Activated naive CD8-positive, alpha-beta T cell (primary cell): Measurements from ENCODE around the gene SYNJ2BP.
"Not testable (repeated sequence)": the region's sequence is repeated elsewhere in the genome, so short reads cannot be mapped to it uniquely, and the experiment has no call there.

Experiments
- H3K27ac Mint-ChIP-seq: one replicate; pipeline ENCODE4 v1.8.0; 2021; ENCODE audit warnings: mixed read lengths
- H3K27me3 Mint-ChIP-seq: one replicate; pipeline ENCODE4 v1.8.0; 2021; ENCODE audit warnings: mixed read lengths
- H3K36me3 Mint-ChIP-seq: one replicate; pipeline ENCODE4 v1.8.0; 2021; ENCODE audit warnings: mixed read lengths
- H3K4me1 Mint-ChIP-seq: one replicate; pipeline ENCODE4 v1.8.0; 2021; ENCODE audit warnings: low read depth, mixed read lengths
- H3K4me3 Mint-ChIP-seq: one replicate; pipeline ENCODE4 v1.8.0; 2021; ENCODE audit warnings: mild to moderate bottlenecking, mixed read lengths
- H3K9me3 Mint-ChIP-seq: one replicate; pipeline ENCODE4 v1.8.0; 2021; ENCODE audit warnings: low read depth, mixed read lengths

The SYNJ2BP gene

DNA sequence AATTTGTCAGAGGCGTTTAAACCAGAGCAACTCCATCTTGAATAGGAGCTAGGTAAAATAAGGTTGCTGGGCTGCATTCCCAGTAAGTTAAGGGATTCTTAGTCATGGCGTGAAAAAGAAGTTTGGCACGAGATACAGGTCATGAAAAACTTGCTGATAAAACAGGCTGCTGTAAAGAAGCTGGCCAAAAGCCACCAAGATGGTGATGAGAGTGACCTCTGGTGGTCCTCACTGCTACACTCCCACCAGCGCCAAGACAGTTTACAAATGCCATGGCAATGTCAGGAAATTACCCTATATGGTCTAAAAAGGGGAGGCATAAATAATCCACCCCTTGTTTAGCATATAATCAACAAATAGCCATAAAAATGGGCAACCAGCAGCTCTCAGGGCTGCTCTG is 13.6 kb downstream of the SYNJ2BP start:
- H3K4me1 Mint-ChIP-seq, result peaks cover 29% of the 10 kb centered on the region
- H3K9me3 Mint-ChIP-seq, H3K27ac Mint-ChIP-seq, H3K27me3 Mint-ChIP-seq, H3K4me3 Mint-ChIP-seq: not testable (repeated sequence)
- H3K36me3 Mint-ChIP-seq, result peaks cover 16% of the 10 kb centered on the region

- H3K4me3 Mint-ChIP-seq, result no peak overlapping the region
- no peaks in the 10 kb centered on the region for H3K27me3 Mint-ChIP-seq
- no peak overlapping the region for H3K27ac Mint-ChIP-seq
- H3K36me3 Mint-ChIP-seq, result peaks cover 9% of the 10 kb centered on the region
- H3K9me3 Mint-ChIP-seq, result no peaks in the 10 kb centered on the region
- H3K4me1 Mint-ChIP-seq, result peaks cover 20% of the 10 kb centered on the region
Measured at GRCh38 chr14:70401643-70402042, 15.2 kb downstream of the SYNJ2BP start.

DNA sequence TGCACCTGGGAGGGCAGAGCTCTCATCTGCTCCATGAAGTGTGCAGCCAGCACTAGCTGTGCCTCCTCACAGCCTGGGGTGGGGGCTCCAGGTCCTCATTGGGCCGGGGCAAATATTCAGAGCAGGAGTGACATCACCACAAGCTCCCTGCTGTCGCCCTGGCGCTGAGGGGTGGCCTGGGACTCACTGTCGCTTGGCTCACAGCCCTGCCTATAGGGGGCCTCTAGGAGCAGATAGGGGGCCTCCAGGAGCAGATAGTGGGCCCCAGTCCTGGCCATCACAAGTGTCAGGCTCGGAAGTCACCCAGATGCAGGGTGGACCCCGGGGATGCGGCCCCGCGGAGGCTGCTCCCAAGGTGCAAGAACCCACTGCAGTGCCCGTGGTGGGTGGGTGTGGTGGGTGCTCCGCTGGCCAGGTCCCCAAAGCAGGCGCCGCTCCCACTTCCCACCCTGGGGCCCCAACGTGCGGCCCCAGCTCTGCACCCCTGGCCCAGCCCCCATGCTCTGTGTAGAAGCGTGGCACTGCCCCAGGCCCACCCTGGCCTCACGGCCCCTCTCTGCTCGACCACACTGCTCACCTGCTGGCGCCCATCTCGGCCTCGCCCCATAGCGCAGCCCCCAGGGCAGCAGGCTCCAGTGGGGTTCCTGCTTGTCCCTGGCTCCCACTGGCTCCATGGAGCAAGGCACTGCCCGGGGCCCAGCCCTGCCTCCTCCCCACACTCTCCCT is 18.0 kb downstream of the SYNJ2BP start:
- no peak overlapping the region for H3K4me3 Mint-ChIP-seq
- peaks cover 4% of the 10 kb centered on the region for H3K36me3 Mint-ChIP-seq
- H3K9me3 Mint-ChIP-seq, result no peaks in the 10 kb centered on the region
- H3K4me1 Mint-ChIP-seq, result peaks cover 3% of the 10 kb centered on the region
- H3K27me3 Mint-ChIP-seq, result no peaks in the 10 kb centered on the region
- H3K27ac Mint-ChIP-seq, result no peak overlapping the region

DNA sequence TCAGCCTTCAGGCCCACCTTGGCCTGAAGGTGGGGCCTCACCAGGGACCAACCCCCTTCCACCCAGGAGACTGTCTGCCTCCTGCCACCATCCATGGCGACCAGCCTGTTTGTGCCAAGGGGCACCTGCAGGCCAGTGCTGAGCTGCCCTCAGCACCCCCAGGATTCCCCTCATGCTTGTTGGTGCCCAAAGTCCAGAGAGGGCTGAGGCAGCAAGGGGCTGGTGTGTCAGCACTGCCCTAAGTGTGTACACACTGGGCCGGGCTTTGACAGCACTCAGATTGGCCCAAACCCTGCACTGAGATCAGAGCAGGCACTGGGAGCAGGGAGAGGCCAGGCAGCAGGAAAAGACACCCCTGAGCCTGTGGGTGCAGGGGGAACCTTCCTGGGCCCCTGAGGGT is 18.6 kb downstream of the SYNJ2BP start:
- no peaks in the 10 kb centered on the region for H3K27me3 Mint-ChIP-seq
- H3K27ac Mint-ChIP-seq, result no peak overlapping the region
- H3K4me3 Mint-ChIP-seq, result no peak overlapping the region
- H3K36me3 Mint-ChIP-seq, result peaks cover 6% of the 10 kb centered on the region
- H3K4me1 Mint-ChIP-seq, result peaks cover 3% of the 10 kb centered on the region
- H3K9me3 Mint-ChIP-seq, result no peaks in the 10 kb centered on the region

DNA sequence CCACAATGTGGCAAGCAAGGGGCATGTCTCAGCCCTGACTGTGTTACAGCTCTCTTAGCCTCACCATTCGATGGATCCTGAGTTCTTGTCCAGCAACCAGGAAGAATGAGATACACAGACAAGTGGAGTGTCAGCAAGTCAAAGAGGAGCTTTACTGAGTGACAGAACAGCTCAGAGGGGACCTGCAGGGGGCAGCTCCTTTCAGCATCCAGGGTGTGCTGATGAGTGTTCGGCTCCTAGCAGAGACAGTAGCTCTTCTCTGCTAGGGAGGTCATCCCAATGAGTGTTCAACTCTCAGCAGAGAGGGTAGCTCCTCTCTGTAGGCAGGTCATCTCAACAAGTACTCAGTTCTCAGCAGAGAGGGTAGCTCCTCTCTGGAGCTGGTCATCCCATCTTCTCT is 19.1 kb downstream of the SYNJ2BP start:
- no peaks in the 10 kb centered on the region for H3K27me3 Mint-ChIP-seq
- H3K4me3 Mint-ChIP-seq, result no peak overlapping the region
- no peaks in the 10 kb centered on the region for H3K9me3 Mint-ChIP-seq
- peaks cover 8% of the 10 kb centered on the region for H3K4me1 Mint-ChIP-seq
- peaks cover 11% of the 10 kb centered on the region for H3K36me3 Mint-ChIP-seq
- H3K27ac Mint-ChIP-seq, result no peak overlapping the region

- no peak overlapping the region for H3K27ac Mint-ChIP-seq
Measured at GRCh38 chr14:70394674-70395306, 22.1 kb downstream of the SYNJ2BP start.

DNA sequence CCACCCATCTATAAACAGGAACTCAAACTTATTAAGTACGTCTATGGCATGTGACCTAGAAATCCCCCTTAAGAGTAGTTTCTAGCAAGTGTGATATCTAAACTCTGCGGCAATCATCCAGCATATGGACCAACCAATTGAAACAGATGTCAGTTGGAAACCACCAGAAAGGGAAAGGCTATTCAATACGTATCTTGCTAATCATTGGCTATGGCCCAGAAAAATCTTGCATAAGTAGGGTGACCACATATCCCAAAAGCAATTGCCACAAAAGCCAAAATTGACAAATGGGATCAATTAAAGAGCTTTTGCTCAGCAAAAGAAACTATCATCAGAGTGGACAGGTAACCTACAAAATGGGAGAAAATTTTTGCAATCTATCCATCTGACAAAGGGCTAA is 24.2 kb downstream of the SYNJ2BP start:
- Mint-ChIP-seq H3K27me3 (no peaks in the 10 kb centered on the region), H3K4me1 (peaks cover 6% of the 10 kb centered on the region), H3K4me3 (no peak overlapping the region), H3K36me3 (peaks cover 14% of the 10 kb centered on the region), H3K27ac (no peak overlapping the region), H3K9me3 (no peaks in the 10 kb centered on the region)

More at GRCh38 chr14:70394674-70395306, 22.1 kb downstream of the SYNJ2BP start:
- no peaks in the 10 kb centered on the region for H3K27me3 Mint-ChIP-seq
- peaks cover 8% of the 10 kb centered on the region for H3K36me3 Mint-ChIP-seq
- peaks cover 6% of the 10 kb centered on the region for H3K4me1 Mint-ChIP-seq
- no peak overlapping the region for H3K4me3 Mint-ChIP-seq
- H3K9me3 Mint-ChIP-seq, result no peaks in the 10 kb centered on the region

DNA sequence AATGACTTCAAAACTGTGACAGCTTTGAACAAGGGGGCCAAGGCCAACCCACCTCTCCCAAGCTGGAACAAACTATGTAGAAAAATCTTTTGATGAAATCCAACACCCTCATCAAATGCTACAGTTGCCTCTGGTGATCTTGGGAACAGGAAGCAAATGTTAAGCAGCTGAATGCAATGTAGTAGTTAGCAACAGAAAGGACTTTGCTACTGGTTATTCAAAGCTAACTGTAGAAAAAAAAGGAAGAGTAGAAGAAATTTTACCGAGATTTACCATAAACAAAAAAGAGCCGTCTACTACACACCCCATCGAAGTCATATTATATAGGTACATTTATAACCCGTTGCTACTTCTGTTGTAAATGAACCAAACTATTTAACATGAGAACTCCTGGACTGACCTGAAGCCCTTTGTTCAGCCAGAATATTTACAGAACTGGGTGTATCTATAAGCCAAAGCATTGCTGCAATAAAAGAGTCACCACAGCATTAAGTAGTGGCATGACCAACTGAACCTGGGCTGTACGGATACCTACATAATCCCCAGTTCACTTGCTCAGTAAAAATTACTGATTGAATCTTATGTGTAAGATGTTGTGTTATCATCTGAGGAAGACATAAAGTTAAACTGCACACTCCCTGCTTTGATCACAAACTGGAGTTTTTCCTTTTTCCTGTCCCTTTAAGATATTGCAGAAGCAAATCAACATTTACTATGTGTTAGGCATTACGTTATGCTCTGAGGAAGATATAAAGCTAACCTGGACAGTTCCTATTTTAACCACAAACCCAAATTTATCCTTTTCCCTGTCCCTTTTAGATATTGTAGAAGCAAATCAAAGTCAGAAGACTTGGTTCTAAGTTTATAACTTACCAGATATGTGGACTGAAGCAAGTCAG is 25.1 kb downstream of the SYNJ2BP start:
- Mint-ChIP-seq H3K4me1 (peaks cover 6% of the 10 kb centered on the region), H3K27ac (no peak overlapping the region), H3K9me3 (no peaks in the 10 kb centered on the region), H3K4me3 (no peak overlapping the region), H3K36me3 (peaks cover 14% of the 10 kb centered on the region), H3K27me3 (no peaks in the 10 kb centered on the region)

DNA sequence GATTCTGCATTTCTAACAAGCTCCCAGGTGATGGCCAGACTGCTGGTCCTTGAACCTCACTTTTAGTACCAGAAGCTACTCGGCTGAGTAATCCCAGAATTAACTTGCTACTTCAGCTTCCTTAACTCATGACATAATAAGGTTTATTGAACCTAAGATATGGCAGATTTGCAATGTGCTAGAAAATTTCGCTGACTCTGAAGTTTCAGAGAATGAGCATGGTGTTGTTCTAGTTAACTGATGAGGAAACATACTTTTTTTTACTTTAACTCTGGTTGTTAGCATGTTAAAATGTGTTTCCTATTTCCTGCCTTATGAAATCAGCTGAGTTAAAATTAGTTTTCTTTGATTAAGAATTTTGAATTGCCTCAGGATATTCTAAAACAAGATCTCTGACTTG is 34.4 kb downstream of the SYNJ2BP start:
- Mint-ChIP-seq H3K27me3 (no peaks in the 10 kb centered on the region), H3K36me3 (peaks cover 2% of the 10 kb centered on the region), H3K9me3 (no peaks in the 10 kb centered on the region), H3K27ac (no peak overlapping the region), H3K4me1 (no peaks in the 10 kb centered on the region), H3K4me3 (no peak overlapping the region)

- no peaks in the 10 kb centered on the region for H3K4me1 Mint-ChIP-seq
- H3K36me3 Mint-ChIP-seq, result peaks cover 2% of the 10 kb centered on the region
- H3K27ac Mint-ChIP-seq, result no peak overlapping the region
- H3K4me3 Mint-ChIP-seq, result no peak overlapping the region
- no peaks in the 10 kb centered on the region for H3K27me3 Mint-ChIP-seq
- H3K9me3 Mint-ChIP-seq, result no peaks in the 10 kb centered on the region
Measured at GRCh38 chr14:70380824-70381223, 36.1 kb downstream of the SYNJ2BP start.

GRCh38 chr14:70378696-70379095 is 38.2 kb downstream of the SYNJ2BP start:
- Mint-ChIP-seq H3K36me3 (peaks cover 2% of the 10 kb centered on the region), H3K9me3 (no peaks in the 10 kb centered on the region), H3K27ac (no peak overlapping the region), H3K4me1 (no peaks in the 10 kb centered on the region), H3K4me3 (no peak overlapping the region), H3K27me3 (no peaks in the 10 kb centered on the region)
